HG03039 (cell line): ENCODE measurements around the gene ZNF513.

Experiments used
- ATAC-seq: cut with Tn5 transposase; IDR thresholded peaks from one replicate; pipeline ENCODE4 v1.9.1; 2021; ENCODE audit warnings: mild to moderate bottlenecking, moderate library complexity; ENCODE audit not compliant: unreplicated experiment

ZNF513 gene

DNA sequence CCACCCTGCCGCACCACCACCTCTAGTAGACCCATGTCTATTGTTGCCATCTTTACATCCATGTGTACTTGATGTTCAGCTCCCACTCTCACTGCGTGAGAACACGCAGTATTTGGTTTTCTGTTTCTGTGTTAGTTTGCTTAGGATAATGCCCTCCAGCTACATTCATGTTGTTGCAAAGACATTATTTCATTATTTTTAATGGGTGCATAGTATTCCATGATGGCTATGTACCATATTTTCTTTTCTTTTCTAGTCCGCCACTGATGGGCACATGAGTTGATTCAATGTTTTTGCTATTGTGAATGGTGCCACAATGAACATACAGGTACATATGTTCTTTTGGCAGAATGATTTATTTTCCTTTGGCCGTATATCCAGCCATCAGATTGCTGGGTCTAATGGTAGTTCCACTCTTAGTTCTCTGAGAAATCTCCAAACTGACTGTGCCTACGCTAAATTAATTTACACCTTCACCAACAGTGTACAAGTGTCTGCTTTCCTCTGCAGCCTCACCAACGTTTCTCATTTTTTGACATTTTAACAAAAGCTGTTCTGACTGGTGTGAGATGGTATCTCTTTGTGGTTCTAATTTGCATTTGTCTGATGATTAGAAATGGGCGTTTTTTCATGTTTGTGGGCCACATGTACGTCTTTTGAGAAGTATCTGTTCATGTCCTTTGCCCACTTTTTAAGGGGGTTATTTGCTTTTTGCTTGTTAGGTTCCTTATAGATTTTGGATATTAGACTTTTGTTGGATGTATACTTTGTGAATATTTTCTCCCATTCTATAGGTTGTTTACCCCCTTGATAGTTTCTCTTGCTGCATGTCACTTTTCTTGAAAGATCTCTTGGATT lies 10.5 kb upstream of the ZNF513 start:
- no peak for ATAC-seq

DNA sequence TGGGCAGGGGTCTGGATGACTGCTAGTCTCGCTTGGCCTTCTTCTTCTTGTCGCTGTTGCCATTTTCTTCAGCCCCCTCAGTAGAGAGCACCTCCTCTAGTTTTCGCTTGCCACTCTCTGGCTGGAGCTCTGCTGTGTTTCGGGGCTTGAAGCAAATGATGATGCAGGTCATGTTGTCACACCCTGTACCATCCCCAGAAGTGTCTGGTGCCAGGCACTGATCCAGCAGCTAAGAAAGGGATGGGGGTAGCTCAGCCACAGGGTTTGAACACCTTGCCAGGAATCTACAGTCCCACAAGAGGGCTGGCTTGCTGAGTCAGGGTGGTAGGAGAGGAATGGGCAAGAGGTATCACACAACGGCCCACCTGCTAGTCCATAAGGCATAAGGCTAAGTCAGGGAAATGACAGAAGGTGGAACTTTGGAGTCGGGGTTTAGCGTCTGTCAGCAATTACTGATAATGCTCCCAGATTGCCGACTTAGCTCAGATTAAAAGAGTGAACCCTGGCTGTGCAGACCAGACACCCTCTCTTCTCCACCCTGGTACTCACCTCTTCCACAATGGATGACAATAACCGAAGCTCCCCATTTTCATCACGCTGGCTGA lies 1.1 kb upstream of the ZNF513 start:
- ATAC-seq, result no peak

DNA sequence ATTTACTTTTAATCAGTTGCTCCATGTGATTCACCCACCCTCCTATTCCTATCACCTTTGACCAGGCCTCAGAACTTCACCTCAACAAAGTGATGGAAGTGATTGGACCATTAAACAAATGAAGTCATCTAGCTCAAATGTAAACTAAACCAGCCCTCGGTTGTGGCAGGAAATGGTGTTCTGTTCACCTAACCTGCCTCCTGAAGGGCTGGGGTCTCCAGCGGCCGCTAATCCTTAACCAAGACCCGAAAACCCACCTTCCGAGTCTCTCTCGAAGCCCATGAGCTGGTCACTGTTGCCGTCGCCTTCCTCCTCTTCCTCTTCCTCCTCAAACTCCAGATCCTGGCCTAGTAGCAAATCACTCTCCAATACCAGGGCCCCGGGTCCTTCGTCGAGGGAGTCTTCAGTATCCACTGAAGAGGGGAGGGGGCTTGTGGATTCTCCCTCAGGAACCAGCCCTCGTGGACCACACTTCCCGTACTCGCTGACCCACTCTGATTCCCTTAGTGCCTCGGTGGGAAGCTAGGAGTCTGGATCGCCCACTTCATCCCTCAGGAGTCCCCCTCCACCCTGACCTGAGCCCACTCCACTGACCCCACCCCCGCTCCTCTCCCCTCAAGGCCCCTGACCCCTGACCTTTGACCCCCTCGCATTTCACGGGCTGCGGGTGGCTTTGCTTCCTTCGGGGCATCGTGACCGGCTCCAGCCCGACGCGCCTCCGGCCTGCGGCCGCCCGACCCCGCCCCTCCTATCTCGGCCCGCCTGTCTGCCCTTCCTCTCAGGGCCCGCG lies 503 bp downstream of the ZNF513 start:
- no peak for ATAC-seq

- no peak for ATAC-seq
Measured at GRCh38 chr2:27379383-27379835, 1.1 kb downstream of the ZNF513 start.

GRCh38 chr2:27378809-27379290 lies 1.7 kb downstream of the ZNF513 start:
- ATAC-seq, result no peak

- ATAC-seq, result no peak
Measured at GRCh38 chr2:27378096-27378808, 2.3 kb downstream of the ZNF513 start.

DNA sequence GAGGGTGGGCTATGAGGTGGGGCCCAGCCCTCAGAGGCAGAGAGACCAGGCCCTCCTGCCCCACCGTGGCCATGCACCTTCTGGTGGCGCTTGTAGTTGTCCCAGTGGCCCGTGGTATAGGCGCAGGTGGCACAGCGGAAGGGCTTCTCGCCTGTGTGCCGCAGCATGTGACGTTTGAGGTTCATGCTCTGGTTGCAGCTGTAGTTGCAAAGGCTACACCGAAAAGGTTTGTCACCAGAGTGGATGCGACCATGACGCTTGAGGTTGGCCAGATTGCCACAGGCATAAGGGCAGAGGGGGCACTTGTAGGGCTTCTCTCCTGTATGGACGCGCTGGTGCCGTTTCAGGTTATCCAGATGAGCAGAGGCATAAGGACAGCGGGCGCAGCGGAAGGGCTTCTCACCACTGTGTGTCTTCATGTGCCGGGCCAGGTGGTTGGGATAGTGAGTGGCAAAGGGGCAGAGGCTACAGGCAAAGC lies 2.9 kb downstream of the ZNF513 start:
- no peak for ATAC-seq

- ATAC-seq, result no peak
Measured at GRCh38 chr2:27376866-27377617, 3.5 kb downstream of the ZNF513 start.

DNA sequence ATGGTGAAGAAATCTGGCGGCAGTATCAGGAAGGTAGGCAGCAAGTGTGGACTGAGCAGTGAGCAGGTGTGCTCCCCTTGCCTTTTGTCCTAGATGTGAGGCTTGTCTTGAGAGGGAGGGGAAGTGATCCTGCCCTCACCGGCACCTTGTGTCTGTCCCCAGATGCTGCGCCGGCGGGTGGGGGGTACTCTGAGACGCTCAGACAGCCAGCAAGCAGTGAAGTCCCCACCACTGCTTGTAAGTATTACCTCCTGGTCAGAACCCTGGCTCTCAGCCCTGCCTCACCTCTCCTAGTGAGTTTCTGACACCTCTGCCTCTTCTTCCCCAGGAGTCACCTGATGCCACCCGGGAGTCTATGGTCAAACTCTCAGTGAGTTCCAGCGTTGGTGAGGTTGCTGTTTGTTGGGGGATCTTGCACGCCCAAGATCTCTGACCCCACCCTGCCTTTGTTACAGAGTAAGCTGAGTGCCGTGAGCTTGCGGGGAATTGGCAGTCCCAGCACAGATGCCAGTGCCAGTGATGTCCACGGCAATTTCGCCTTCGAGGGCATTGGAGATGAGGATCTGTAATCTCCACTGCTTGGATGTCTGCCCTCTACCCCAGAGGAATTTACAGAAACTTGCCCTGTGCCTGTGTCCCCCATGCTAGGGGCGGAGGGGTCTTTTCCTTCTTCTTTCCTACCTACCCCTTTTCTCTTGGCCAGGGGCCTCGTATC lies 4.2 kb downstream of the ZNF513 start:
- ATAC-seq, result no peak

GRCh38 chr2:27375513-27376099 lies 4.9 kb downstream of the ZNF513 start:
- ATAC-seq, result no peak

GRCh38 chr2:27373567-27373966 lies 7.0 kb downstream of the ZNF513 start:
- ATAC-seq, result no peak

DNA sequence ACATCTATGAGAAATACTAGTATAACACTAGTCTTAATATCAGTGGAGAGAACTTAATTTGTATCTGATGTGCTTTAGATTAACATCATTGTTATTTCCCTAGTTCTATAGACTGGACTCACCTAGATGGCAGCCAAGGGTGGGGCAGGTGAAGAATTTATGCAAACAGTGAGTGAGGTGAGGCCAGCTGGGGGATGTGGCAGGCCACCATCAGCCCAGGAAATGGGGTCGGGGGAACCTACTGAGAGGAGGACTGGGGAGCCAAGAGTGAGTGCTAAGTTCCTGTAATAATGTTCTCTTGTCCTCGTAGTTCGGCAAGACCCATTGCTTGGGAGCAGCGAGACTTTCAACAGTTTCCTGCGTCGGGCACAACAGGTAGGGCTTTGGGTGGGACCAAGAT lies 7.6 kb downstream of the ZNF513 start:
- ATAC-seq, result no peak

DNA sequence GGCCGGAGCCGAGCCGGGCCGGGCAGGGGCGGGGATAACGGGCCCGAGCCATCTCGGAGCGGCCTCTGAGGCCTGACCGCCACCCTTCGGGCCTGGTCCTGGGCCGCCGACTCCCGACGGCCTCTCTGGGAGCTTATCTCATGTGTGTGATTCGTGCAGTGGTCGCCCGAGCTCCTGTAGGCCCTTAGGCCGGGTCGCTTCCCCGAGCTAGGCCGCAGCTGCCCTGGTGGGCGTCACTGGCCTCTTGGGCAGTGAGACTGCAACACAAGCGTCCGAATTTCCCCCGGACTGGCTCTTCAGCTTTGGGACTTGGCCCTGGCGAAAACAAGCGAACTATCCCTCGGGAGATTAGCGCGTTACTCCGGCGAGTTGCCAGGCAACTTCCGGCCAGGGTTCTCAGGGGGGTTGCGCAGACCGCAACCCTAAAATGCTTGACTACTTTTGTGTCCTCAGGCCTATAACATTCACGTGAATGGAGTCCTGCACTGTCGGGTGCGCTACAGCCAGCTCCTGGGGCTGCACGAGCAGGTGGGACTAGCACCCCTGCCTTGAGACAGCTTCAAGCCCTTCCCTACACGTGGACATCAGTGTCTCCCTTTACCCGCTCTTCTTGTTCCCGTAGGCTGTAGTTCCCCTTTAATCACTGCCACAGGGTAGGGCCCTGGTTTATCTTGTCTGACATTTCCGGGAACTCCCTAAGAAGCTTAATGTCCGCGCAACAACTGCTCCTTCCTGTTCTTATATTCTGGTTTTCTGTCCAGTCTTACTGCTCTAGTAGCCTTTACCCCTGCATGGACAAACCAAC lies 9.5 kb downstream of the ZNF513 start:
- ATAC-seq, result peak; percentile 10

GRCh38 chr2:27370026-27370815 lies 10.3 kb downstream of the ZNF513 start, which contains the start of the genes EIF2B4 and SNX17:
Gene EIF2B4 (minus strand): TSS chr2:27370338. CDS start chr2:27370314, 24 bp downstream.
Gene SNX17 (plus strand): TSS chr2:27370616. CDS start chr2:27370744, 128 bp downstream.
- peak; percentile 92 for ATAC-seq

GRCh38 chr2:27369471-27370025 lies 11.0 kb downstream of the ZNF513 start:
- peak; percentile 9 for ATAC-seq

DNA sequence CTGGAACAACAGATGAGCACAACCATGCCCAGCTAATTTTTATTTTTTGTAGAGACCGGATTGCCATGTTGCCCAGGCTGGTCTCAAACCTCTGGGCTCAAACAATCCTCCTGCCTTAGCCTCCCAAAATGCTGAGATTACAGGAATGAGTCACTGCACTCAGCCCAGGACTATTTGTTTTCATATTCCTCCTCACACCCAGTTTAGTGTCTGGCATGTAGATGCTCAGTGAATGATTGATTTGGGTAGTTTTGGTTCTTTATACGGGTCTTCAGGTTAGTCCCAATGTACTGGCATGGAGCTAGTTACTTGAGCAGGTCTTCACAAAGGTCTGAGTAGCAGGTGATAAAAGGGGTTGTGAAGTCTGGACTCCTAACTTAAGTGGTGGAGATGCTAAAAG lies 16.6 kb downstream of the ZNF513 start:
- ATAC-seq, result no peak
